AG09309 (cell line): ENCODE results near the gene GPR148.

Experiments used
- DNase-seq: peaks from one replicate; pipeline ENCODE4 v3.0.0-alpha.2; 2010; ENCODE audit warnings: low read depth
- H3K4me3 ChIP-seq: 2 replicates; pipeline ENCODE4 v1.5.1; 2011; ENCODE audit warnings: mild to moderate bottlenecking, low read depth, low read length, moderate library complexity; ENCODE audit not compliant: control insufficient read depth
- TF ChIP-seq, protein P1 (sequence below): IDR thresholded peaks from 2 replicates; pipeline ENCODE4 v1.5.1; 2011; ENCODE audit warnings: mild to moderate bottlenecking, low read depth, low read length, inconsistent platforms; ENCODE audit not compliant: insufficient read depth, control insufficient read depth; ENCODE audit errors: missing control alignments

The GPR148 gene

DNA sequence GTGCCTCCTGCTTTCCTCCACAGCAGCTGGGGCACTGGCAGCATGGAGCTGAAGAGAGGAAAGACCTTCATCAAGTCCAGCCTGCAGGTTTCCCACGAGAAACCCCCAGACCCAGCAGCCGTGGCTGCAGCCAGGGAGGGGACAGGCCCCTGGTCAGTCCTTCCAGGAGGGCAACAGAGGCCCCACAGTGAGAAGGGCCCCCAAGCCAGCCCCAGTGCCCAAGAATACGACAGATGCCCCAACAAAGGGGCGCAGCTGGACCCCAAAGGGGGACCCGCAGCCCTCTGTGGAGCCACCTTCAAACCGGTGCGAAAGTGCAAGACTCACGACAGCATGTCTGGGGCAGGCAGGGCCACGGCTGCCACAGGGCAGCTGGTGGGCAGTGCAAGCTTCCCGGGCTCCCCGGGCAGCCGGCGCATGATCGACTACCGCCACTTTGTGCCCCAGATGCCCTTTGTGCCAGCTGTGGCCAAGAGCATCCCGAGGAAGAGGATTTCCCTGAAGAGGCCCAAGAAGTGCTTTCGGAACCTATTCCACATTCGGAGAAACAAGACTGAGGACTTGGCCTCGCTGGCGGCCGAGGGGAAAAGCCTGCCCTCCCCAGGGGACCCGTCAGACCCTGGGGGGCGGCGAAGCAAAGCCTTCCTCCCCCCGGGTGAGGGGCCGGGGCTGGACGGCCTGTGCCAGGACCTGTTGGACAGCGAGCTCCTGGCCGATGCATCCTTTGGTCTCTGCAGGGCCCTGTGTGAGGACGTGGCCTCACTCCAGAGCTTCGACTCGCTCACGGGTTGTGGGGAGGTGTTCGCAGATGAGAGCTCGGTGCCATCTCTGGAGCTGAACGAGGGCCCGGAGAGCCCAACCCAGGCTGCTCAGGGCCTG lies 33.4 kb downstream of the GPR148 start:
- no peak for DNase-seq
- no peak overlapping the region for H3K4me3 ChIP-seq
- TF ChIP-seq, protein P1, sequence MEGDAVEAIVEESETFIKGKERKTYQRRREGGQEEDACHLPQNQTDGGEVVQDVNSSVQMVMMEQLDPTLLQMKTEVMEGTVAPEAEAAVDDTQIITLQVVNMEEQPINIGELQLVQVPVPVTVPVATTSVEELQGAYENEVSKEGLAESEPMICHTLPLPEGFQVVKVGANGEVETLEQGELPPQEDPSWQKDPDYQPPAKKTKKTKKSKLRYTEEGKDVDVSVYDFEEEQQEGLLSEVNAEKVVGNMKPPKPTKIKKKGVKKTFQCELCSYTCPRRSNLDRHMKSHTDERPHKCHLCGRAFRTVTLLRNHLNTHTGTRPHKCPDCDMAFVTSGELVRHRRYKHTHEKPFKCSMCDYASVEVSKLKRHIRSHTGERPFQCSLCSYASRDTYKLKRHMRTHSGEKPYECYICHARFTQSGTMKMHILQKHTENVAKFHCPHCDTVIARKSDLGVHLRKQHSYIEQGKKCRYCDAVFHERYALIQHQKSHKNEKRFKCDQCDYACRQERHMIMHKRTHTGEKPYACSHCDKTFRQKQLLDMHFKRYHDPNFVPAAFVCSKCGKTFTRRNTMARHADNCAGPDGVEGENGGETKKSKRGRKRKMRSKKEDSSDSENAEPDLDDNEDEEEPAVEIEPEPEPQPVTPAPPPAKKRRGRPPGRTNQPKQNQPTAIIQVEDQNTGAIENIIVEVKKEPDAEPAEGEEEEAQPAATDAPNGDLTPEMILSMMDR = no peak

DNA sequence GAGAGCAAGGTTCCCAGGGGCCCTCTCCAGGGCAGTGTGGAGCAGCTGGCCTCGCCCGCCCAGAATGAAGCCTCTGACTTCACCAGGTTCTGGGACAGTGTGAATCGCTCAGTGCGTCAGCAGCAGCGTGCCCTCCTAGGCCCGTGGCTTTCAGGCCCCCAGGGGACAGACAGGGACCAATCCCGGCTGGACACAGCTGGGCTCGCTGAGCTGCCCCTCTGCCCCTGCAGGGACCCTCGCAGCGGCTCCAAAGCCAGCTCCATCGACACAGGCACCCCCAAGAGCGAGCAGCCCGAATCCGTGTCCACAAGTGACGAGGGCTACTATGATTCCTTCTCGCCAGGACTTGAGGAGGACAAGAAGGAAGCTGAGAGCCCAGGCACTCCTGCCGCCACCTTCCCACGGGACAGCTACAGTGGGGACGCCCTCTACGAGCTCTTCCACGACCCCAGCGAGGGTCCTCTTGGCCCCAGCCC lies 34.1 kb downstream of the GPR148 start:
- H3K4me3 ChIP-seq = no peak overlapping the region
- TF ChIP-seq, protein P1 = no peak
- DNase-seq = no peak

DNA sequence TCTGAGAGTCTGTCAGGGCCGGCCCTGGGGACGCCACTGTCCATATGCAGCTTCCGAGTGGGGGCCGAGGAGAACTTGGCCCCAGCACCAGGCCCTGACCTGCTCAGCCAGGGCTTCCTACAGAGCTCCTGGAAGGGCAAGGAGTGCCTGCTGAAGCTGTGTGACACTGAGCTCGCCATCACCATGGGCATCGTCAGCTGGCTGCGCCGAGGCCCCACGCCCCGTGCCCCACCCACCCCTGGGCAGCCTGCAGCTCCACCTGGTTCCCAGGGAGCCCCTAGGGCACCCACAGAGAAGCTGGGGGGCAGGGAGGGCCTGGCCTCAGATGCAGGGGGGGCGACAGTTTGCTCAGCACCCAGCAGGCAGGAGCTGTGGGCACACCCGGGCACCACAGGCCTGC lies 34.5 kb downstream of the GPR148 start:
- DNase-seq = no peak
- TF ChIP-seq, protein P1 = no peak
- H3K4me3 ChIP-seq = no peak overlapping the region

DNA sequence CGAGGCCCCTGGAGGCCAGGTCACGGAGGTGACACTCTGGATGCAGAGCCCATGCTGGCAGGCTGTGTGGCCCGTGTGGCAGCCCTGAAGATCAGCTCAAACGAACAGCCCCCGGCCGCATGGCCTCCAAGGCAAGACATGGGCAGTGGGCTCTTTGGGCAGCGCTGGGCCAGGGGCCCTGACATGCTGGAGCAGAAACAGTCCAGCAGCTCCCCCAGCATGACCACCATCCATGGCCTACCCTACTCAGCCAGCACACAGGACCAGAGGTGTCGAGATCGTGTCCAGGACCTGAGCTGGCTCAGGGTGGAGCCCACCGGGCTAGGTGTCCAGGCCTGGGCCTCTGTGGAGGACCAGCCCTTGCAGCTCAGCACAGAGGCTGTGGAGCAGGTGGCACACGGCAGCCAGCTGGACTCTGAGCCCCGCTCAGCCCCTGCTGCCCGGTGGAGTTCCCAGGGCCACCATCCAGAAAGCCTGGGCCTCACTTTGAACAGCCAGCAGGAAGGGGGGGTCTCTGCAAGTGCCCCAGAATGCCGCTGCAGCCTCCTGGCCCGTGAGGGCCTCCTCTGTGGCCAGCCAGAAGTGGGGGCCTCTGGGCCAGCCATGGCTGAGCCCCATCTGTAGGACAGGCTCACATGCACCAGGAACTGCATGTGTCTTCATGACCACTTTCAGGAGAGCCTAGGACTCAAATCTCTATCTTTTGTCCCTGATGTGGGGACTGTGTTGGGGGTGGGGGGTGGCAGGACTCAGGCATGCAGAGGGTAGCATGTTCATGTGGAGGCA lies 35.4 kb downstream of the GPR148 start:
- no peak overlapping the region for H3K4me3 ChIP-seq
- TF ChIP-seq, protein P1 = no peak
- no peak for DNase-seq

DNA sequence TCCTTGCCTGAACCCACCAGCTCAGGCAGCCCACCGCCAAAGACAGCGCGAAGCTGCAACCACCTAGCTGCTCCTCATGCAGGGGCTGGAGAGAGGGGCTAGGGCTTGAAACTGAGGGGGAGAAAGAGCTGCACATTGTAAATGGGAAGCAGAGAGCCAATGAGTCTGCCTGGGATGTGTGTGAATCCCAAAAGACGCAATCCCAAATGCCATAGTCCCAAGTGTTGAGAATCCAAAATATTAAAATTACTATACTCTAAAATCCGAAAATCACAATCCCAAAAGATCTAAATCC lies 35.9 kb downstream of the GPR148 start:
- no peak overlapping the region for H3K4me3 ChIP-seq
- no peak for DNase-seq
- TF ChIP-seq, protein P1 = no peak

DNA sequence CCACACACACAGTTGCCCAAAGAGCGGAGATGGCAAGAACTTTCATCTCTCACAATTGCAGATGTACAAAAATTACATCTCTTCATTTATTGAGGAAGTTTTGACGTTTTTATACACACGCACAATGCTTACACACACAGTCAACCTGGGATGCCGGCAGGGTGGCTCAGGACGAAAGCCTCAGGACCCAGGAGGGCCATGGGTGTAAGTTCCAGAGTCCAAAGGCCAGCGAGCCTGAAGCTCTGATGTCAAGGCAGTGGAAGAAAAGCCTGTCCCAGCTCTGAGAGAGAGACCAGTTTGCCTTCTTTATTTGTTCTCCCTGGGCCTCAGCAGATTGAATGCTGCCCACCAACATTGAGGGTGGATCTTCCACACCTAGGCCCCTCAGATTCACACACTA lies 36.6 kb downstream of the GPR148 start:
- TF ChIP-seq, protein P1 = no peak
- no peak for DNase-seq

More for the DNA sequence above, 36.6 kb downstream of the GPR148 start:
- no peak overlapping the region for H3K4me3 ChIP-seq
